ENCODE results near the gene GRID1.

- no peak for TF ChIP-seq CTCF (IDR thresholded peaks at IDR 0.05)
- TF ChIP-seq POLR2A (IDR thresholded peaks at IDR 0.05) = no peak
Observed at GRCh38 chr10:86003201-86003621, 363.4 kb downstream of the GRID1 start.

All from esophagus squamous epithelium (tissue), 4 donors.